HK-2 (cell line): ENCODE results near the gene CRYBG3.

Source experiments
- DNase-seq: peaks from one replicate; pipeline ENCODE4 v3.0.0-alpha.2; 2018; ENCODE audit not compliant: unreplicated experiment

The CRYBG3 gene

DNA sequence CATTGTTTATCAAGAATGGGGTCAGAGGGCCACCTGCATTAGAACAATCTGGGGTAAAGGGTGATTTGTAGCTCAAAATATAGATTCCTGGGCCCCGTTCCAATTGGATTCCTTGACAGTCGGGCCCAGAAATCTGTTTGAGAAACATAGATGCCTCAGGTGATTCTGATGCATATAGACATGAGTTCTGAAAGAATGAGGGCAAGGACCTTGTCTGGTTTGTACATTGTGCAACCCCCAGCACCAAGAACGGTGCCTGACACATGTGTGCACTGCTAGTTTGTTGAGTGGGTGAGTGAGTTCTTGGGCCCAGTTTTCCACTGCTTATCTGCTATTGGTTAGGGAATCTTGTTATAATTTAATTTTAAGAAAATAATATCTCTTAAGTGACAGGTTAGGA, 16.6 kb downstream of the CRYBG3 start:
- no peak for DNase-seq

DNA sequence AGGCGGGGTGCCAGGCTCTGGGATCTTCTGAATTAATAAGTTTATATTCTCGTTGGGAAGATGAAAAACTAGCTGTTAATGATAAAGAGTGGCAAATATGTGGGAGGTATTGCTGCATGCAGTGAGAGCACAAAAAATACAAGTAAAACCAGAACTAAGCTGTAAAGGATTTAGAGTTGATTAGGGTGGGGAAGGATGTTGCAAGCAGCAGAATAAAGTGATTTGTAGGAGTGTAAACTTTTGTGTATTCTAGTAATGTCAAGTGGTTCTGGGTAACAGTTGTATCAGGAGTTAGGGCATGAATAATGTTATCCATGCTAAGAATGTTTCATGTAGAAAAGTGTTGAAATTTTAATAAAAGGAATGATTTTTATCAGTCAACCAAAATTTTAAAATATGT, 18.1 kb downstream of the CRYBG3 start:
- no peak for DNase-seq

DNA sequence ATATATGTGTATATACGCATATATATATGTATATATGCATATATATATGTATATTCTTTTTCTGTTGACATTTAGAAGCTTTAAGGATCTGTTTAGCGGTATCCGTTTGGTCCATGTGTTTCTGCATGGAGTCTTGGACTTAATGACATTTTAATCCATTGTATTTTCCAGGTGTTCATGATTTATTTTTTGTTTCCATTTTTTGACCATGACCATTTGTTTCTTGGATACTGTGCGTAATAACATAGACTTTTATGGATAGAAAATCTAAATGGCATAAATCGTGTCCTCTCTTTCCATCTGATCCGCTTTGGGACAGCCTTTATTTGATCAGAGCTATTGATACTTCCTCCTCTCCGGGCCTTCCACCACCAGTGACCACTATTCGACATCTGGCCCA, 19.5 kb downstream of the CRYBG3 start:
- DNase-seq: no peak

DNA sequence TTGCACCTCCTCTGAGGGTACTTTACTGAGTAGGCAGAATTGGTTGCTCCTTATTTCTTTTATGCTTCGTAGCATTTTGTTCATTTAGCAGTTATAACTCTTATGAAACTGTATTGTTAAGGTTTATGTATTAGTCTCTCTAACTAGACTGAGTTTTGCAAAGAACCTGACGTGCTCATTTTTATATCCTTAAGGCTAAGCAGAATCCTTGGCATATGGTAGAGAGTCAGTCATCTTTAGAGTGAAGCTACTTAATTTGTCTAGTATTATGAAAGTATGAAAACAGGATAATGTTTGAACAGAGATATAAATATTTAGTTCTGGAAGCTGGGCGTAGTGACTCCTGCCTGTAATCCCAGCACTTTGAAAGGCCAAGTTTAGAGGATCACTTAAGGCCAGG, 20.1 kb downstream of the CRYBG3 start:
- no peak for DNase-seq

DNA sequence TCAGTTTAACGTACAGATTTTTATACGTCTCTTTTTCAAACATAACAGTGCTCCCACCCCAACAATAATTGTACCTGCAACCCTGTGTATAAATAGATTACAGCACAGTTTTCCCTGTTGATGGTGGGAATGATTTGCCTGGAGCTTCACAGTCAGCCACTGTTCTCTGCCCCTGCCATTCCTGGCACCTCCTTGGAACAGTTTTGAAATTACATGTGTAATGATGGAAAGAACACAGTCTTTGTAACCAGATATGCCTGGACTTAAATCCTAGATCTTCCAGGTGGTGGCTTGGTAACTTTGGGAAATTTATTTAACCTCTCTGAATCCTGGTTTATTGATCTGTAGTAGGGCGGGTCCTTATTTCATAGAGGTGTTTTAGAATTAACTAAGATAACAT, 27.0 kb downstream of the CRYBG3 start:
- DNase-seq: no peak

DNA sequence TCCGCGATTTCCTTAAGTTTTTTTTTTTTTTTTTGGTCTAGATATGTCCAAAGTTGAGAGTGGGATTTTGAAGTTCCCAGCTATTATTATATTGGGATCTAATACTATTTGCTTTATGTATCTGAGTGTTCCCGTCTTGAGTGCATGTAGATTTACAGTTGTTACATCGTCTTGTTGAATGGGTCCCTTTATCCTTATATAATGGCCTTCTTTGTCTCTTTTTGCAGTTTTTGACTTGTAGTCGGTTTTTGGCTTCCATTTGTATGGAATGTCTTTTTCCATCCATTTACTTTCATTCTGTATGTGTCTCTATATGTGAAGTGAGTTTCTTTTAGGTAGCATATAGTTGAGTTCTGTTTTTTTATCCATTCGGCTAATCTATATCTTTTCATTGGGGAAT, 35.6 kb downstream of the CRYBG3 start:
- no peak for DNase-seq

DNA sequence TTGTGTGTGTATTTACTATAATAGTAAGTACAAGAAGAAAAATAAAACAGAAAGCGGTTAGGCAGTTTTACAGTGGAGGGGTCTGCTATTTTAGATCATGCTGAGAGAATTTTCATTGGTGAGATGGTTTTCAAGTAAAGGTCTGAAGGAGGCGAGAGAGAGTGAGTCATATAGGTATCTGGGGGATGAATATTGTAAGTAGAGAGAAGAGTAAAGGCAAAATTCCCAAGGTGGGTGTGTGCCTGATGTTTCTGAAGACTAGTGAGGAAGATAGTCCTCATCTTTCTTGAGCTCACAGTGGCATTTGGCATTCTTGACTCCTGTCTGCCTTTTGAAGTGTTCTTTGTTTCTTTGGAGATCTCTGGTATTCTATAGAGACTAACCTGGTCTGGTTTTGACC, 38.6 kb downstream of the CRYBG3 start:
- DNase-seq: no peak

DNA sequence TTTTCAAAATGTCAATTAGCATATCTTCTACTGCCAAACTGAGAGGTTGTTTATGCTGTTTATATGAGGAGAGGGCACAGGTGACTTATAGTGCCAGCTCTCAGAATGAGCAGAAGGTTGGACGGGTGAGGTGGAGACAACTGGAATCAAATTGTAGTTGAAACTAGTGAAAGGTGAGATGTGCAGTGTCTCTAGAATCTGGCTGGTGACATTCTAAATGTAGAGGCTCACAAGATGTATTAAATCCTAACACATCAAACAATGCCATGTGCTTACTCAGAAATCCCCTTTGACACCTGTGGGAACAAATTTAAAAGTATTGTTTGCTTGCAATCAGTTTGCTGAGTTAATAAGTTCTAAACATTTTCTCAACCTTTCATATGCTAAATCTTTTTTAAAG, 40.8 kb downstream of the CRYBG3 start:
- DNase-seq: no peak

DNA sequence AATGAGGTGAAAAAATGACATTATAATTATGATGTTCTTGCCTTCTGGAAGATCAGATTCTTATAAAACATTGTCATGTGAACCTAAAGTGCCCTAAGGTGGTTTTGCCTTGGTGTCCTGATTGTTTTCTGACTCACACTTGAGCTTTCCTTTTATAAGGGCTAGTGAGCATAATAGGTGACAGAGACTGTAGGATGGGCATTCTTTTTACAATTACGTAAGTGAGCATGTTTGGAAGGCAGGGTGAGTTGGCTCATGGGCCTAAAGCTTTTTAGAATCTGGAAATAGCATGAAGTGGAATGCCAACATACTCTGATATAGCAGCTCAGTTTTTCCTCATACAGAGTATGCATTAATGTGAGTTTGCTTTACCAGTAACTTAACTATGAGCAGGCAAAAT, 41.2 kb downstream of the CRYBG3 start:
- no peak for DNase-seq

DNA sequence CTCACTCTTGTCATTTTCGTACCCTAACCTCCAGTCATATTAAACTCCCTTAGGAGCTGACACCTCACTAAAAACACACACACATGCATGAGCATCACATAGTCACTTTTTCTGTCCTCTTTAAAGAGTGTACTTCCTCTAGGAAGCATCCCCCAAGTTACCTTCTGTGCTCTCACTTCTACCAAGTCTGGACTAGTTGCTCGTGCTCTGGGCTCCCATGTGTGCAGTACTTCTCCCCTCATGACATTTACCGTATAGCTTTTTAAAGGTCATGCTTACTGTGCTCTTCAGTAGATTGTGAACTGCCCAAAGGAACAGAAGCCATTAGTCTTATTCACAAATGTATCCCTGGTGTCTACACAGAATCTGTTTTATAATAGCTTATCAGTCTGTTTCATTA, 42.0 kb downstream of the CRYBG3 start:
- DNase-seq: no peak

DNA sequence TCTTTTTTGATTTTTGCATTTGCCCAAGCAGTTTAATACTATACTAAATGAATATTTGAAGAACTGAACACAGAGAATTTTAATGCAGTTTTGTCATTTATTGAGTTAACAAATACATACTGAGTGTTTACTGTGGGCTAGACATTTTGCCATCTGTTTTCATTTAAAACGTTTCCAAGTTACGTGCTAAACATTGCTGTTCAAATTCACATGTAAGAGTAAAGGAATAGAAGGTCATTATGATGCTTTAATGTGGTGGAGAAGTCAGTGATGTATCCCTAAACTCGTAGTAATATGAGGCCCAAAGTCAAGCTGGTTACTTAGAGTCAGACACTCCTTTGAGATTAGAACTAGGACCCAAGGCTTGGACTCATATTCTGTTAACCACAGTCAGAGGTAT, 49.4 kb downstream of the CRYBG3 start:
- DNase-seq: no peak

DNA sequence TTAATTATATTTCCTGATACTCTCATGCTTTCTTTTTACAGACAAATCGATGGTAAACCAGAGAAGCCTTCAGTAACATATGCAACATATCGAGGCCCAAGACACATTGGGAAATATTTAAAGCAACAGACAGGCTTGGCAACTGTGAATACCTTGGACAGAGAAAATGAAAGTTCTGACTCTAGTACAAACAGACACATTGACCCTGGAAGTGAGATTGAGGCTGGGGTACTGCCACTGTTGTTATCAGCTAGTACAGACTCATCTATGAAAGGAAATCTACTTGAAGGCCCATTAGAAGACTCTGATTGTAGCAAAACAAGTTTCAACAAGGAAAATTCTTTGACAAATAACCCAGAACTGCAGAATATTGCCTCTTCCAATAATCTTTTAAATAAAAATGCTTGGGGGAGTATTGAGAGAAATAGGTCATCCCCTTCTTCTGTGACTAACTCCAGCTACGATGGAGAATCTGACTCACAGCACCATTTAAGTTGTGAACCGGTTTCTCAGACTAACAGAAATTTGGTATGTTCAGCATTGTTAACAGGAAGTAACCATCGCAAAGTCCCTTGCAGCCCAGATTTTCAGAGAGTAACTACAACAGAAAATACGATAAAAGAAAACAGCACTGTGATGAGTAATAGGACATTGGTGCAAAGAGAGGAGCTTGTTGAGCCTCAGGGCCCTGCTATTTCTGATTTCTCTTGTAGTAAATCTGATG, 50.2 kb downstream of the CRYBG3 start:
- DNase-seq: no peak

DNA sequence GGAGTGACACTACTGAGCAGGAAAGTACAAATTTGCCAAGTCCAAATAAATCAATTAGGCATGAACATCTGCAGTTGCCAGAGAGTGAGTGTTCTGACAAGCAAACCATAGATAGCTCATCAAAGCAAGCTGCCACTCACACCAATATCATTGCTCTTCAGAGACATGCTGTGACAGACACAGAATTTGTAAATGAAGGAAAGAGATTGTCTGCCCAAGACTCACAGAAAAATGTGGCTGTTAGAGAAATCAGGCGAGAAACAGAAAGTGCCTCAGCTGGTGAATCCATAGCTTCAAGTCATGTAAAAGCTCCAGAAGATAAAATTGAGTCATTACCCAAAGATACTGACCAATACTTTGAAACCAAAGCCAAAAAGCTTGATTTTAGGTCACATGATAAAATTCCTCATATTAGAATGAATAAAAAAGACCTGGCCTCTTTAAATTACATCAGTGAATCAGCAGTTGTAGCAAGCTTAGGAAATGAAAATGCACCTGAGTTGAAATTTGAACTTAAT, 50.8 kb downstream of the CRYBG3 start:
- no peak for DNase-seq

DNA sequence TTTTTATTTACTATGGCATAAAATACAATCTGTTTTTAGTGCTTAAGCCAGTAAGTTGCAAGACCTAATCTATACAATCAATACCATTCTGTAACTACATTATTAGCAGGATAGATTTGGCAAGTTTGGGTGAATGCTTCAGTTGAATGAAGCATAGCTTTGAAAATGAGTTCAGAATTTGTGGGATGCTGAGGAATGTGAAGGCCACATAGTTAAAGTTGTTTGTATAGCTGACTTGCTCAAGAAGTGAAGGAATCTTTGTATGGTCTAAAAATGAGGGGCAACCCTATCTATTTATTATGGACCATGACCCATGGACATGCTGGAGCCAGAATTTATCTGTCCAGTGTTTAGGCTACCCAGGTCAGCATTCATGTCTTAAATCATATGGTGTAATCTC, 58.5 kb downstream of the CRYBG3 start:
- no peak for DNase-seq

DNA sequence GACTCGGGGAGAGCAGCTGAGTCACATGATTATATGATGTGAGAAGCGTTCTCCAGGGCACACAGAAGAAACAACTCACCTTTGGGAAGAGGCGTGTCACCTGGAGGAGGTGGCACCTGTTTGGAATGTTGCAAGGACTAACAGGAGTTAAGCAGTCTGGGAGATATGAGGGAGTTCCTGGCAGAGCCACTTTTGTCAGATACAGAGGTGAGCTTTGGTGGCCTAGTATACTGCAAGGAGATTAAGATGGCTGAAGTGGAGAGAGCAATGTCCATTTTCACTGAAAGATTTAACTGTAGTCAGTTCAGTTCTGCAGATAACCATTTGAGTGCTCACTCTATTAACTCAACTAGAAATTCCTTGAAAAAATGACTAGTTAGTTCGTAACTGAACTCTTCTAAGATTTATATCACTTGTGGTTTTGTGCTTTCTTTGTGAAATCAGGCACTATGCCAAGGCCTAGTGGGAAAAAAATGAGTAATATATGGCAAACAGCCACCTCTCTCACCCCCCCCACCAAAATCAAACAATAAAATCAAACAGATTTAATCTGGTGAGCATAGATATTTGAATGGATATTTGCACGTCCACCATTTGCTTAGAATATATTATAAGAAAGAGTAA, 61.3 kb downstream of the CRYBG3 start:
- no peak for DNase-seq

DNA sequence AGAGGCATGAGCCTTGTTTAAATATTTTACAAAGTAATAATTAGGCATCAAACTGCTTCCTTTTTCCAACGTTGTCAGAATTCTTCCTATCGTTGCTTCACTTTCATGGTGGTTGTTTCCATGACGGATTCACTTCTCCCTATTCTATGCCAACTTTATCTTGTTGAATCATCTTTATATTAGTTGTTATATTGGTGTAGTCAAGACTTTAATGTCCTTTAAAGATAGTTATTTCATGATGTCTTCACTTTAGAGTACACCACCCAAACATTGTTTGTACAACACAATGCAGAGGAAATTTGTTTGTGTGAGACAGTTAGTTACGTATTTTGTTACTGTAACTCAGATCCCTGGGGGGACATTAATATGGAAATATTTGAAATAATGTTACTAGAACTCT, 61.9 kb downstream of the CRYBG3 start:
- no peak for DNase-seq

DNA sequence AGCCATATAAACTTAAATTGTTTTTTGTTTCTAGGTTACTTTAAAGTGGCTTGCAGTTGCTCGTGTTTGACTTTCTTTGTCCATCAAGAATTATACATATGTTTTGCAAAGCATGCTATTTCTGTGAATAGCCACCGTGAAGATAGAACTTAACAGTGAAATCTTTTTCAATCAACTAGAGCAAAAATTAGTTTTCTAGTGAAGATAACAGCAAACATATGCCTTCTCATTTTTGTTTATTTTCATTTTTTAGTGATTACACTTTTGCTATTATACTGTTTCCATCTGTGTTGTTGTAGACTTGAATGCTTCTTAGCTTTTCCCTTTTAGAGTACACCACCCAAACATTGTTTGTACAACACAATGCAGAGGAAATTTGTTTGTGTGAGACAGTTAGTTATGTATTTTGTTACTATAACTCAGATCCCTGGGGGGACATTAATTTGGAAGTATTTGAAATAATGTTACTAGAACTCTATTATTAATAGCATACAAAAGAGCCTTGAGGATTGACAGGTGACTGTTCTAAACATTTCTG, 62.8 kb downstream of the CRYBG3 start:
- DNase-seq: no peak

DNA sequence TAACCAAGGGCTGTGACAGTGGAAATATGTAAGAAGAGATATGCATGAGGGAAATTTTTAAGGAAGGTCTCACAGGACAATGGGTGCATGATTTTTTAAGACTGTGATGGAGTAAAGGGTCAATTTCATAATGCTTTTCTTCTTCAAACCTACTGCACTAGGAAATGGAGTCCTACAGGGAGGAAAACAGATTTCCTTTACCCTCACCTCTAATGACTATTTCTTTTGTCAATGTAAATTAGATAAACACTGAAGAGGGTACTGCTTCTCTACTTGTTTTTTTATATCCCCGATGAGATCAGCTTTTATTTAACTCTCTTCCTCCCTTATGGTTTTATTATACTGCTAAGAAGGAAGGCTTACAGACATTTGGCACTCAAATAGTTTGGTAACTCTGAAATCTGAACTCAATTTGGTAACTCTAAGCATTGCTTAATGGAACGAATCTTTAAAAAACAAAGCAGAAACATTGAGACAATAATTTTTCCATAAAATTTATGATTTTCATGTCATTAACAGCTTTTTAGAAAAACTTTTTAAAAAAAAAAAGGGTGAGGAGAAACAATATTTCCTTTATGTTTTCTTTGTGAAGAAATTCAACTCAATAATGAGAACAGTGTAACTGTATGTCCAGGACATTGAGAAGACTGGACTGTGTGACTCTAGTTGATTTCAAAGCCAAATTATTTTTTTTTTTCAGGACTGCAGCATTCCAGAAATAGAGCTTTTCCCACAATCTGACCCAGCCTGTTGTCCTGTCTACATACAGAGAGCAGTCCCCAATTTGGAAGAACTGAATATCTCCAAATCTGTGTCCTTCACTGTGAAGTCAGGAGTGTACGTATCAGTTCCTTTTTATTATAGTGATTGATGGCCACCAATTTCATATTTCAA, 64.4 kb downstream of the CRYBG3 start:
- no peak for DNase-seq

DNA sequence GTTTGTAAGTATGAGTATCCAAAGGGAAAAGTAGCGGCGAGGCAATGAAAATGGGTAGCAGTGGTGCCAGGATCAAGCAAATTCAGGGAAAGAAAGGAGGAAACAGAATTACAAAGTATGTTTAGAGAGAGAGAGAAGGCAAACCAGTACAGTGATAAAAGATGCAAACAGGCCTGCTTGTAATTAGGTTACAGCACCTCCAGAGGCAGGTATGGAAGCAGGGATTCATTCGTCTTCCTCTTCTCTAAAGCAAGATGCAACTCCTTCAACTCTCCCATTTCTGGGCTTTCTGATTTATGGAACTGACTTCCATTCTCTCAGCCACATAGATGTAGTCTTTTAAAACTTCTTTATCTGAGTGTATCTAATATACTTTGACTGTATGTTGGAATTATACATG, 68.0 kb downstream of the CRYBG3 start:
- no peak for DNase-seq

DNA sequence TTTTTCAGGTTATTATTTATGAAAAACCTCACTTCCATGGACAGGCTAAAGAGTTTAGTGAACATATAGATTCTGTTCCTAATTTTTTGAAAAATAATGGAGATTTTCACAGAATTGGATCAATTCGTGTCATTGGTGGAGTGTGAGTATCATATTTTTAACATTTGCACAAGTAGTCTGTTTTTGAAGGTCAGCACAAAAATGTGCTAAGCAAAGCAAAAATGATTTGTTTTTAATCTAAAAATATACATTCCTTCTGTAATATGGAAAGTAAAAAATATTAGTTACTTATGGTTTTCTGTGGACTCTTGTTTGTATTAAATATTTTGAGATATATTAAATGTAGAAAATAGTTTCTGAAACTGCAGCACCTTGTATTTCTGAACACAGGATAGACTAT, 71.0 kb downstream of the CRYBG3 start:
- no peak for DNase-seq

DNA sequence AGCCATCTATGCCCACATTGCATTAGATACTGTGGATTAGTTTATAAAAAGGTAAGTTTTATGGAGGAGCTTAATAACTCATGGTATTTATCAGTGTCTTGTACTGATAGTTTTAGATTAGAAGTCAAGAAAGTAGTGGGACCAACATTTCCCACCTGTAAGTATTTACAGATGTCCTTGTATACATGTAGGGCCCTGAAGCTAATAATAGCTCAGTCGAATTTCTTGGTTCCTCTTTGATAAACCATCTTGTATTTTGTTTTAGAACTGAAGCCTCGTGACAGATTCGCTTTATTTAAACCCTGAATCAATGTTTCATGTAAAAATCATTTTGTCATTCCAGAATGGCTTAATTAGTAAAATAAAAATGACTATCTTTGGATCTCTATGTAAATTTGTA, 73.4 kb downstream of the CRYBG3 start:
- DNase-seq: no peak

DNA sequence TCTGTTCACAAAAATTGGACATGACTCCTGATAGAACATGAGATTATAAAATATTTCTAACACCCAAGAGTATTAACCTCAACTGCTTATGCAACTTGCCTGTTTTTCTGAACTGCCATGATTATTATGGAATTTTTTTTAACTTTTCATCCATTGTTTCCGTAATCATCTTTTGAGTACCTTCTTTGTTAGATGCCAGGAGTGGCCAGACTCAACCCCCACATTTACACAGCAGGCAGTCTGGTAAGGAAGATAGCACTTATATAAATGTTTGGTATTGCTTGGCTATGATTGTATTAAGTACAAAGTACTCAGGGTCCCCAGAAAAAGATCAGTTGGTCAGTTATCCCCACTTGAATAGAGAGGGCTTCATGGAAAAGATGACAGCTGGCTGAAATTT, 74.3 kb downstream of the CRYBG3 start:
- no peak for DNase-seq
